ENCODE results near the gene TRAPPC1. TPM values are rescaled to one million over a fixed set of nuclear protein-coding genes. Genes with fewer than 3 reads are reported as not detected.

TRAPPC1 gene
- total RNA-seq, 1 experiment from 2014 or later: 99.7 TPM

DNA sequence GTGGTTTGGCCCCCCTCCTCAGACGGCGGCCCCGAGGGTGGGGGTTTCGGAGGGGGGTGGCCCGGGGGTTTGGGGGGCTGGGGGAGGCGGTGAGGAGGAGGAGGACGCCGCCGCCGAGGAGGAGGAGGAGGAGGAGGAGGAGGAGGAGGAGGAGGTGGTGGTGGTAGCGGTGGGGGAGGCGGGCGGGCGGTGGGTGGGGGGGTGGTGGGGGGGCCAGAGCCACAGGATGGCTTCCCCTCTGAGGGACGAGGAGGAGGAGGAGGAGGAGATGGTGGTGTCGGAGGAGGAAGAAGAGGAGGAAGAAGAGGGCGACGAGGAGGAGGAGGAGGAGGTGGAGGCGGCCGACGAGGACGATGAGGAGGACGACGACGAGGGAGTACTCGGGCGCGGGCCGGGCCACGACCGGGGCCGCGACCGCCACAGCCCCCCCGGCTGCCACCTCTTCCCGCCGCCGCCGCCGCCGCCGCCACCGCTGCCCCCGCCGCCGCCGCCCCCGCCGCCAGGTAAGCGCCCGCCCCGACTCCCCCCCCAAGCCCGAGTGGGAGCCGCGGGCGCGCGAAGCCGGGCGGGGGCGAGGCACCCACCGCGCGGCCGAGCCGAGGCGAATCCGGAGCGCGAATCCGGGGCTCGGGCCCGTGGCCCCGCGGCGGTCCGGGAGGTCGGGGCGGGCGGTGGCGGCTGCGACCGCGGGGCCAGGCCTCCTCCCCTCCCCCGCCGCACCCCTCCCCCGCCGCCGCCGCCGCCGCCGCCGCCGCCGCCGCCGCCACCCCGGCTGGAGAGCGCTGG lies 47.0 kb downstream of the TRAPPC1 start:
- H3K27ac Mint-ChIP-seq: no peak overlapping the region
- no peaks in the 10 kb centered on the region for H3K9me3 Mint-ChIP-seq
- H3K27me3 Mint-ChIP-seq (ENCODE audit: low read depth): no peaks in the 10 kb centered on the region; the same call in 1 of the 2 replicates
- peak overlapping the region; percentile 54 for H3K4me3 Mint-ChIP-seq
- no peak for DNase-seq (ENCODE audit: low spot score)
- ATAC-seq: no peak
- TF ChIP-seq SMAD3 (CRISPR knock-in tag; IDR thresholded peaks at IDR 0.05; ENCODE audit: borderline replicate concordance) (no peak), ZNF263 (CRISPR knock-in tag; IDR thresholded peaks at IDR 0.05; ENCODE audit: low read depth) (peak; percentile 80; the same call in 1 of the 2 replicates), ZNF671 (CRISPR knock-in tag; IDR thresholded peaks at IDR 0.05) (no peak), TEAD1 (CRISPR knock-in tag; IDR thresholded peaks at IDR 0.05) (no peak), MYBL2 (CRISPR knock-in tag; IDR thresholded peaks at IDR 0.05) (no peak), GABPB1 (CRISPR knock-in tag; IDR thresholded peaks at IDR 0.05) (no peak)
- TF ChIP-seq, protein P1, sequence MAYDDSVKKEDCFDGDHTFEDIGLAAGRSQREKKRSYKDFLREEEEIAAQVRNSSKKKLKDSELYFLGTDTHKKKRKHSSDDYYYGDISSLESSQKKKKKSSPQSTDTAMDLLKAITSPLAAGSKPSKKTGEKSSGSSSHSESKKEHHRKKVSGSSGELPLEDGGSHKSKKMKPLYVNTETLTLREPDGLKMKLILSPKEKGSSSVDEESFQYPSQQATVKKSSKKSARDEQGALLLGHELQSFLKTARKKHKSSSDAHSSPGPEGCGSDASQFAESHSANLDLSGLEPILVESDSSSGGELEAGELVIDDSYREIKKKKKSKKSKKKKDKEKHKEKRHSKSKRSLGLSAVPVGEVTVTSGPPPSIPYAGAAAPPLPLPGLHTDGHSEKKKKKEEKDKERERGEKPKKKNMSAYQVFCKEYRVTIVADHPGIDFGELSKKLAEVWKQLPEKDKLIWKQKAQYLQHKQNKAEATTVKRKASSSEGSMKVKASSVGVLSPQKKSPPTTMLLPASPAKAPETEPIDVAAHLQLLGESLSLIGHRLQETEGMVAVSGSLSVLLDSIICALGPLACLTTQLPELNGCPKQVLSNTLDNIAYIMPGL (CRISPR knock-in tag; IDR thresholded peaks at IDR 0.05): no peak
- H3K4me1 Mint-ChIP-seq: peaks cover 10% of the 10 kb centered on the region
- POLR2A ChIA-PET: interaction anchor here (1.1 kb wide), 1 partner anchor 28 kb away, joined by 4 read pairs; the partner anchor contains the start of gene NAA38
- H3K36me3 Mint-ChIP-seq: no peaks in the 10 kb centered on the region
- CTCF ChIA-PET: interaction anchor here (1.2 kb wide), 1 partner anchor 157 kb away, joined by 5 read pairs; no protein-coding TSS in a partner anchor

- no peak for DNase-seq (ENCODE audit: low spot score)
- ChIA-PET POLR2A (interaction anchor here (0.6 to 0.7 kb wide), 2 partner anchors 12 to 27 kb away, joined by 3 read pairs; no protein-coding TSS in a partner anchor), CTCF (no interaction called here)
- Mint-ChIP-seq H3K27me3 (ENCODE audit: low read depth) (no peaks in the 10 kb centered on the region; the same call in 1 of the 2 replicates), H3K36me3 (no peaks in the 10 kb centered on the region), H3K4me3 (peak overlapping the region; percentile 55), H3K9me3 (no peaks in the 10 kb centered on the region), H3K4me1 (peaks cover 10% of the 10 kb centered on the region), H3K27ac (no peak overlapping the region)
- ATAC-seq: no peak
- TF ChIP-seq FOXK1 (CRISPR knock-in tag; IDR thresholded peaks at IDR 0.05): no peak
- TF ChIP-seq STAT6 (CRISPR knock-in tag; conservative IDR thresholded peaks at IDR 0.05; ENCODE audit: low read depth): no peak
- no peak for TF ChIP-seq NR2C2 (CRISPR knock-in tag; IDR thresholded peaks at IDR 0.05)
- no peak for TF ChIP-seq ESRRA (CRISPR knock-in tag; IDR thresholded peaks at IDR 0.05; ENCODE audit: borderline replicate concordance)
Measured at GRCh38 chr17:7883781-7884386, 47.9 kb downstream of the TRAPPC1 start.

DNA sequence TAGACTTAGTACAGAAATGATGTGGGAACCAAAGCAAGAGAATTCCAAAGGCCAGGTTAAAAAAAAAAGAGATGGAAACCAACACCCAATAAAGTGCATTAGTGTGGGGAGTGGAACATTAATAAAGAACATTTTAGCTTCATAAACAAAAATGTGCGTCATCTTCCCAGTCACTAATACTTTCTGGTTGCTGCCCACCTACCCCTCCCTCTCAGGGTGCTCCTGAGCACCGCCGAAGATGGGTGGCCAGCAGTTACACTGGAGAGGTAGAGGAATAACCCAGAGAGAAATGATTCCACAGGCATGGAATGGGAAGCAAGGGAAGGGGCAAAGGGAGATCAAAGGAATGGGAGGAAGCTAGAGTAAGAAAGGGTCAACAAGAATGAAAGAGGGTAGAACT lies 49.1 kb downstream of the TRAPPC1 start:
- Mint-ChIP-seq H3K4me1 (peaks cover 10% of the 10 kb centered on the region), H3K9me3 (no peaks in the 10 kb centered on the region), H3K27me3 (ENCODE audit: low read depth) (no peaks in the 10 kb centered on the region; the same call in 1 of the 2 replicates), H3K36me3 (no peaks in the 10 kb centered on the region), H3K4me3 (no peak overlapping the region), H3K27ac (no peak overlapping the region)
- no peak for TF ChIP-seq ZNF138 (CRISPR knock-in tag; conservative IDR thresholded peaks at IDR 0.05)
- no peak for TF ChIP-seq ZNF281 (CRISPR knock-in tag; IDR thresholded peaks at IDR 0.05)
- no peak for TF ChIP-seq ZNF317 (CRISPR knock-in tag; IDR thresholded peaks at IDR 0.05; ENCODE audit: borderline replicate concordance, low read depth)
- CTCF ChIA-PET: interaction anchor here (1.0 to 1.1 kb wide), 5 partner anchors 48 to 114 kb away, joined by 3 to 4 read pairs (median 3); no protein-coding TSS in a partner anchor
- POLR2A ChIA-PET: no interaction called here
- DNase-seq (ENCODE audit: low spot score) (no peak), ATAC-seq (no peak)
